SK-N-SH treated with all-trans-retinoic acid at 6 μM for 48 hours (cell line): Measurements from ENCODE around the gene STK35.

Experiments
- ATAC-seq: fragments of 200-7000 bp; cut with Tn5 transposase; 3 replicates; pipeline ENCODE4 v1.9.1; 2020; ENCODE audit warnings: mild to moderate bottlenecking, moderate library complexity
- ARNTL ChIP-seq: fragments of 450-650 bp; formaldehyde crosslinking; IDR thresholded peaks from 2 replicates; pipeline ENCODE4 v1.5.0; 2020; ENCODE audit warnings: low read depth, mild to moderate bottlenecking, moderate library complexity, borderline replicate concordance
- BACH2 ChIP-seq: fragments of 250-450 bp; sonication (Bioruptor Pico); IDR thresholded peaks from 2 replicates; pipeline ENCODE4 v1.9.0; 2021; ENCODE audit warnings: mild to moderate bottlenecking, borderline replicate concordance
- CSDC2 ChIP-seq: fragments of 250-450 bp; sonication (Bioruptor Pico); IDR thresholded peaks from 2 replicates; pipeline ENCODE4 v1.5.0; 2020; ENCODE audit warnings: mild to moderate bottlenecking, moderate library complexity
- GLIS3 ChIP-seq: fragments of 250-450 bp; sonication (Bioruptor Pico); IDR thresholded peaks from 2 replicates; pipeline ENCODE4 v1.5.0; 2020; ENCODE audit warnings: mild to moderate bottlenecking, moderate library complexity
- ISL1 ChIP-seq: fragments of 250-450 bp; sonication (Bioruptor Pico); IDR thresholded peaks from 2 replicates; pipeline ENCODE4 v2.1.2; 2022; ENCODE audit warnings: mild to moderate bottlenecking, moderate library complexity
- OSR1 ChIP-seq: fragments of 250-450 bp; sonication (Bioruptor Pico); IDR thresholded peaks from 2 replicates; pipeline ENCODE4 v1.8.0; 2022; ENCODE audit warnings: moderate library complexity, mild to moderate bottlenecking, inconsistent platforms
- PPARA ChIP-seq: fragments of 250-450 bp; sonication (Bioruptor Pico); IDR thresholded peaks from 2 replicates; pipeline ENCODE4 v1.5.0; 2020; ENCODE audit warnings: mild to moderate bottlenecking, borderline replicate concordance
- RARB ChIP-seq: fragments of 250-450 bp; sonication (Bioruptor Pico); IDR thresholded peaks from 2 replicates; pipeline ENCODE4 v1.8.0; 2021; ENCODE audit warnings: mild to moderate bottlenecking, moderate library complexity
- SNAI2 ChIP-seq: fragments of 250-450 bp; sonication (Bioruptor Pico); IDR thresholded peaks from 2 replicates; pipeline ENCODE4 v1.5.0; 2020; ENCODE audit warnings: mild to moderate bottlenecking, moderate library complexity
- TCF4 ChIP-seq: fragments of 250-450 bp; sonication (Bioruptor Pico); IDR thresholded peaks from 2 replicates; pipeline ENCODE4 v1.8.0; 2021; ENCODE audit warnings: mild to moderate bottlenecking, moderate library complexity, borderline replicate concordance
- TOX ChIP-seq: fragments of 250-450 bp; sonication (Bioruptor Pico); IDR thresholded peaks from 2 replicates; pipeline ENCODE4 v1.8.0; 2021; ENCODE audit warnings: mild to moderate bottlenecking, moderate library complexity, borderline replicate concordance
- ZC3H10 ChIP-seq: fragments of 250-450 bp; sonication (Bioruptor Pico); IDR thresholded peaks from 2 replicates; pipeline ENCODE4 v1.5.1; 2021; ENCODE audit warnings: mild to moderate bottlenecking, moderate library complexity
- ZFP3 ChIP-seq: fragments of 250-450 bp; sonication (Bioruptor Pico); IDR thresholded peaks from 2 replicates; pipeline ENCODE4 v1.5.0; 2020; ENCODE audit warnings: mild to moderate bottlenecking, moderate library complexity
- ZFP30 ChIP-seq: fragments of 450-650 bp; formaldehyde crosslinking; IDR thresholded peaks from 2 replicates; pipeline ENCODE4 v1.5.0; 2022; ENCODE audit warnings: mild to moderate bottlenecking, moderate library complexity
- ZNF565 ChIP-seq: fragments of 450-650 bp; formaldehyde crosslinking; conservative IDR thresholded peaks from 2 replicates; pipeline ENCODE4 v1.5.0; 2020; ENCODE audit warnings: low read depth, mild to moderate bottlenecking, moderate library complexity
- ZNF70 ChIP-seq: fragments of 450-650 bp; formaldehyde crosslinking; IDR thresholded peaks from 2 replicates; pipeline ENCODE4 v1.5.0; 2020; ENCODE audit warnings: mild to moderate bottlenecking, moderate library complexity
- ZNF8 ChIP-seq: fragments of 450-650 bp; formaldehyde crosslinking; IDR thresholded peaks from 2 replicates; pipeline ENCODE4 v1.5.0; 2020; ENCODE audit warnings: mild to moderate bottlenecking, moderate library complexity
- TF ChIP-seq, protein P1 (sequence below): fragments of 250-450 bp; sonication (Bioruptor Pico); IDR thresholded peaks from 2 replicates; pipeline ENCODE4 v1.5.0; 2020; ENCODE audit warnings: mild to moderate bottlenecking, moderate library complexity
- TF ChIP-seq, protein P2 (sequence below): fragments of 250-450 bp; sonication (Bioruptor Pico); IDR thresholded peaks from 2 replicates; pipeline ENCODE4 v1.8.0; 2020; ENCODE audit warnings: mild to moderate bottlenecking, moderate library complexity, borderline replicate concordance
- TF ChIP-seq, protein P3 (sequence below): fragments of 250-450 bp; sonication (Bioruptor Pico); IDR thresholded peaks from 2 replicates; pipeline ENCODE4 v1.8.0; 2021; ENCODE audit warnings: low read depth, mild to moderate bottlenecking, moderate library complexity, borderline replicate concordance
- TF ChIP-seq, protein P4 (sequence below): fragments of 250-450 bp; sonication (Bioruptor Pico); IDR thresholded peaks from 2 replicates; pipeline ENCODE4 v1.5.1; 2021; ENCODE audit warnings: mild to moderate bottlenecking, moderate library complexity

Gene STK35

DNA sequence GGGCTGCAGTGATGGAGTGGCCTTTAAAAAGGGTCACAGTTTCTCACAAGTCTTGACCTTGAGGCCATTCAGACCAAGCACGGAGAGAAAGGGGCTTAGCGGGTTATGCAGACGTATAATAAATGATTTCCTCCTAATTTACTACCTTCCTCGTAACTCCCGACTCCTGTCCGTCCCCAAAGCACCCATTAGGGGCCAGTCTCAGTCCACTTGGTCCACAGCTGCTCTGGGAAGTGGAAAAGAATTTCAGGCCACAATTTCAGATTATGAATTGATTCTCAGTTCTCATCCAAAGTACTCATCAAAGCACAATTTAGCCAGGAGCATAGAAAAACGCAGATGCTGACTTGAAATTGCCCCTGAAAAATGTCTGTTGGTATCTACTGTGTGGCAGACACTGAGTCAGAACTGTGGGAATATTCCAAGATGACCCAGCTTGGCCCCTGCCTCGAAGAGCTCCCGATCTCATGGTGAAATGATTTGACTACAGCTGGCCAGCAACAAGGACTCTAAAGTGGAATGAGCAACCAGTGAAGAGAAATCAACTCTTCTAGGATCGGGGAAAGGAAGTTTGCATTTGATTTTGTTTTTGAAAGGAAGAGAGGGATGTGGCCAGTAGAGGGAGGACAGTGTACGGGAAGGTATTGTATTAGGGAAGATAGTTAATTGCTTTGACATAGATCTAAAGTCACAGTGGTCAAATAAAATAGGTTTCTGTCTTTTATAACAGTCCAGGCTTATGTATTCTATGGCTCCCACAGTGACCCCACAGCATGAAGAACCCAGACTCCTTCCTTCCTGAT is 15.2 kb upstream of the STK35 start:
- no peak for ATAC-seq
- no peak for TF ChIP-seq ISL1

DNA sequence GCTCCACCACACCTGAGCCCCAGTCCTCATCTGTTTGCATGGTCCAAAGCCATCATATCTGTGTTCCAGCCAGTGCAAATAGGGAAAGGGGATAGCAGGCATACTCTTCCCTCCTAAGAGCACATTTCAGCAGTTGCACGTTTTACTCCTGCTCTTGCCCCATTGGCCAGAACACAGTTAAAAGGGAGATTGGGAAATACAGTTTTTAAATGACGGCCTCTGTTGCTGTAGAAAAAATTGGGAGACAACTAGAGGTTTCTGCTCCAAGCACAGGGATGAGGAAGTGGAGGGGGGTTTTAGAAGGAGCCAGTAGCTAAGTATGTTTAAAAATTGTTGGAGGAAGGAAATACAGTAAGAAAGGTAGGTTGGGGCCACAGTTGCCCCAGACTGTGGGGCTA is 14.6 kb upstream of the STK35 start:
- TF ChIP-seq ZFP30 (CRISPR knock-in tag): no peak
- TF ChIP-seq, protein P1, sequence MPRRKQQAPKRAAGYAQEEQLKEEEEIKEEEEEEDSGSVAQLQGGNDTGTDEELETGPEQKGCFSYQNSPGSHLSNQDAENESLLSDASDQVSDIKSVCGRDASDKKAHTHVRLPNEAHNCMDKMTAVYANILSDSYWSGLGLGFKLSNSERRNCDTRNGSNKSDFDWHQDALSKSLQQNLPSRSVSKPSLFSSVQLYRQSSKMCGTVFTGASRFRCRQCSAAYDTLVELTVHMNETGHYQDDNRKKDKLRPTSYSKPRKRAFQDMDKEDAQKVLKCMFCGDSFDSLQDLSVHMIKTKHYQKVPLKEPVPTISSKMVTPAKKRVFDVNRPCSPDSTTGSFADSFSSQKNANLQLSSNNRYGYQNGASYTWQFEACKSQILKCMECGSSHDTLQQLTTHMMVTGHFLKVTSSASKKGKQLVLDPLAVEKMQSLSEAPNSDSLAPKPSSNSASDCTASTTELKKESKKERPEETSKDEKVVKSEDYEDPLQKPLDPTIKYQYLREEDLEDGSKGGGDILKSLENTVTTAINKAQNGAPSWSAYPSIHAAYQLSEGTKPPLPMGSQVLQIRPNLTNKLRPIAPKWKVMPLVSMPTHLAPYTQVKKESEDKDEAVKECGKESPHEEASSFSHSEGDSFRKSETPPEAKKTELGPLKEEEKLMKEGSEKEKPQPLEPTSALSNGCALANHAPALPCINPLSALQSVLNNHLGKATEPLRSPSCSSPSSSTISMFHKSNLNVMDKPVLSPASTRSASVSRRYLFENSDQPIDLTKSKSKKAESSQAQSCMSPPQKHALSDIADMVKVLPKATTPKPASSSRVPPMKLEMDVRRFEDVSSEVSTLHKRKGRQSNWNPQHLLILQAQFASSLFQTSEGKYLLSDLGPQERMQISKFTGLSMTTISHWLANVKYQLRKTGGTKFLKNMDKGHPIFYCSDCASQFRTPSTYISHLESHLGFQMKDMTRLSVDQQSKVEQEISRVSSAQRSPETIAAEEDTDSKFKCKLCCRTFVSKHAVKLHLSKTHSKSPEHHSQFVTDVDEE (CRISPR knock-in tag): no peak
- TF ChIP-seq TOX (CRISPR knock-in tag): no peak
- TF ChIP-seq RARB (CRISPR knock-in tag): no peak
- no peak for TF ChIP-seq CSDC2 (CRISPR knock-in tag)
- no peak for TF ChIP-seq TCF4 (CRISPR knock-in tag)
- TF ChIP-seq ZNF70 (CRISPR knock-in tag): no peak
- TF ChIP-seq, protein P2, sequence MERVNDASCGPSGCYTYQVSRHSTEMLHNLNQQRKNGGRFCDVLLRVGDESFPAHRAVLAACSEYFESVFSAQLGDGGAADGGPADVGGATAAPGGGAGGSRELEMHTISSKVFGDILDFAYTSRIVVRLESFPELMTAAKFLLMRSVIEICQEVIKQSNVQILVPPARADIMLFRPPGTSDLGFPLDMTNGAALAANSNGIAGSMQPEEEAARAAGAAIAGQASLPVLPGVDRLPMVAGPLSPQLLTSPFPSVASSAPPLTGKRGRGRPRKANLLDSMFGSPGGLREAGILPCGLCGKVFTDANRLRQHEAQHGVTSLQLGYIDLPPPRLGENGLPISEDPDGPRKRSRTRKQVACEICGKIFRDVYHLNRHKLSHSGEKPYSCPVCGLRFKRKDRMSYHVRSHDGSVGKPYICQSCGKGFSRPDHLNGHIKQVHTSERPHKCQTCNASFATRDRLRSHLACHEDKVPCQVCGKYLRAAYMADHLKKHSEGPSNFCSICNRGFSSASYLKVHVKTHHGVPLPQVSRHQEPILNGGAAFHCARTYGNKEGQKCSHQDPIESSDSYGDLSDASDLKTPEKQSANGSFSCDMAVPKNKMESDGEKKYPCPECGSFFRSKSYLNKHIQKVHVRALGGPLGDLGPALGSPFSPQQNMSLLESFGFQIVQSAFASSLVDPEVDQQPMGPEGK (CRISPR knock-in tag): no peak
- TF ChIP-seq, protein P3, sequence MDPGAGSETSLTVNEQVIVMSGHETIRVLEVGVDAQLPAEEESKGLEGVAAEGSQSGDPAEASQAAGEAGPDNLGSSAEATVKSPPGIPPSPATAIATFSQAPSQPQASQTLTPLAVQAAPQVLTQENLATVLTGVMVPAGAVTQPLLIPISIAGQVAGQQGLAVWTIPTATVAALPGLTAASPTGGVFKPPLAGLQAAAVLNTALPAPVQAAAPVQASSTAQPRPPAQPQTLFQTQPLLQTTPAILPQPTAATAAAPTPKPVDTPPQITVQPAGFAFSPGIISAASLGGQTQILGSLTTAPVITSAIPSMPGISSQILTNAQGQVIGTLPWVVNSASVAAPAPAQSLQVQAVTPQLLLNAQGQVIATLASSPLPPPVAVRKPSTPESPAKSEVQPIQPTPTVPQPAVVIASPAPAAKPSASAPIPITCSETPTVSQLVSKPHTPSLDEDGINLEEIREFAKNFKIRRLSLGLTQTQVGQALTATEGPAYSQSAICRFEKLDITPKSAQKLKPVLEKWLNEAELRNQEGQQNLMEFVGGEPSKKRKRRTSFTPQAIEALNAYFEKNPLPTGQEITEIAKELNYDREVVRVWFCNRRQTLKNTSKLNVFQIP (CRISPR knock-in tag): no peak
- TF ChIP-seq OSR1: no peak
- TF ChIP-seq ZNF565 (CRISPR knock-in tag): no peak
- TF ChIP-seq ZNF8 (CRISPR knock-in tag): no peak
- no peak for TF ChIP-seq SNAI2
- no peak for ATAC-seq

DNA sequence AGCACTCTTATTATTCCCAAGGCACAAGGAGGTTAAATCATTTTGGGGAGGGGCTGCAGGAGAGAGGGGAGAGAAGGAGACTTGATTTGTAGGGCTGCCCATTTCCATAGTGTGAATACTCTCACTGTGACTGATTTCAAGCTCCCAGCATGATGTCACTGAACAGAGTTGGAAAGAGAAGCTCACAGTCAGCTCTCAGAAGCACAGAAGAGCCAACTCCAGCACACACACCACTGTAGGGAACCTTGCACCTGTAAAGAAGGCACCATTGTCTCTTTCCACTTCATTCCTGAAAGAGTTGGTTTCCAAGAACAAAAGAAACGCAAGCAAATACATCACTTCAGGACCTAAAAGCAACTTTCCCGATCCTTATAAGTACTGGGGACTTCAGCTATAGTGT is 12.7 kb upstream of the STK35 start:
- ATAC-seq: no peak
- TF ChIP-seq TCF4 (CRISPR knock-in tag) (no peak), RARB (CRISPR knock-in tag) (no peak), ZFP3 (CRISPR knock-in tag) (no peak), ZFP30 (CRISPR knock-in tag) (no peak), CSDC2 (CRISPR knock-in tag) (no peak), OSR1 (no peak), BACH2 (CRISPR knock-in tag) (no peak), ZNF70 (CRISPR knock-in tag) (no peak), ZNF565 (CRISPR knock-in tag) (no peak), PPARA (CRISPR knock-in tag) (no peak), SNAI2 (no peak), ZC3H10 (CRISPR knock-in tag) (no peak), ZNF8 (CRISPR knock-in tag) (no peak), ARNTL (CRISPR knock-in tag) (no peak), GLIS3 (CRISPR knock-in tag) (no peak)
- TF ChIP-seq, protein P1 (CRISPR knock-in tag): no peak
- TF ChIP-seq, protein P3 (CRISPR knock-in tag): no peak
- TF ChIP-seq, protein P2 (CRISPR knock-in tag): no peak
- TF ChIP-seq, protein P4, sequence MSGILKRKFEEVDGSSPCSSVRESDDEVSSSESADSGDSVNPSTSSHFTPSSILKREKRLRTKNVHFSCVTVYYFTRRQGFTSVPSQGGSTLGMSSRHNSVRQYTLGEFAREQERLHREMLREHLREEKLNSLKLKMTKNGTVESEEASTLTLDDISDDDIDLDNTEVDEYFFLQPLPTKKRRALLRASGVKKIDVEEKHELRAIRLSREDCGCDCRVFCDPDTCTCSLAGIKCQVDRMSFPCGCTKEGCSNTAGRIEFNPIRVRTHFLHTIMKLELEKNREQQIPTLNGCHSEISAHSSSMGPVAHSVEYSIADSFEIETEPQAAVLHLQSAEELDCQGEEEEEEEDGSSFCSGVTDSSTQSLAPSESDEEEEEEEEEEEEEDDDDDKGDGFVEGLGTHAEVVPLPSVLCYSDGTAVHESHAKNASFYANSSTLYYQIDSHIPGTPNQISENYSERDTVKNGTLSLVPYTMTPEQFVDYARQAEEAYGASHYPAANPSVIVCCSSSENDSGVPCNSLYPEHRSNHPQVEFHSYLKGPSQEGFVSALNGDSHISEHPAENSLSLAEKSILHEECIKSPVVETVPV (CRISPR knock-in tag): no peak
